SK-N-SH (cell line): ENCODE data around the gene MAP6D1.

Source experiments
- CTCF ChIP-seq: fragments of 200-600 bp; sonication (generic); IDR thresholded peaks from 2 replicates; pipeline ENCODE4 v1.6.1; 2017; ENCODE audit warnings: antibody characterized with exemption, mild to moderate bottlenecking, moderate library complexity
- GABPA ChIP-seq: IDR thresholded peaks from 2 replicates; pipeline ENCODE4 v1.4.0; 2012; ENCODE audit warnings: low read depth, mild to moderate bottlenecking
- MAX ChIP-seq: IDR thresholded peaks from 2 replicates; pipeline ENCODE4 v1.4.0; 2012; ENCODE audit warnings: low read depth
- REST ChIP-seq: IDR thresholded peaks from 2 replicates; pipeline ENCODE4 v1.6.1; 2012; ENCODE audit warnings: mild to moderate bottlenecking, low read depth, low read length, moderate library complexity

- TF ChIP-seq MAX, result no peak
- no peak for TF ChIP-seq CTCF
- no peak for TF ChIP-seq GABPA
- TF ChIP-seq REST, result no peak
Observed at GRCh38 chr3:183817639-183818038, 7.7 kb downstream of the MAP6D1 start.
